DND-41 (cell line): ENCODE results near the gene ORMDL2.
A peak's percentile ranks its signal among the peaks of the same experiment; 100 is the strongest.

Experiments used
- ATAC-seq: fragments of 200-7000 bp; cut with Tn5 transposase; 3 replicates; pipeline ENCODE4 v1.9.1; 2021; ENCODE audit warnings: low read depth; ENCODE audit not compliant: insufficient read depth
- DNase-seq: peaks from one replicate; pipeline ENCODE4 v3.0.0-alpha.2; 2020
- H2AFZ ChIP-seq: 2 replicates; pipeline ENCODE4 v1.6.0; 2012; ENCODE audit warnings: low read depth, low read length
- H3K27ac ChIP-seq: 2 replicates; pipeline ENCODE4 v1.5.1; 2012; ENCODE audit warnings: low read length, inconsistent platforms
- H3K27me3 ChIP-seq: fragments of 200-600 bp; sonication (generic); 2 replicates; pipeline ENCODE4 v1.6.0; 2012; ENCODE audit warnings: low read length, mild to moderate bottlenecking, inconsistent platforms; ENCODE audit not compliant: insufficient read depth, poor library complexity
- H3K36me3 ChIP-seq: 2 replicates; pipeline ENCODE4 v1.5.1; 2012; ENCODE audit warnings: low read length, inconsistent platforms; ENCODE audit not compliant: insufficient read depth
- H3K4me1 ChIP-seq: 2 replicates; pipeline ENCODE4 v1.5.1; 2012; ENCODE audit warnings: mild to moderate bottlenecking, low read length; ENCODE audit not compliant: insufficient read depth
- H3K4me2 ChIP-seq: 2 replicates; pipeline ENCODE4 v1.6.0; 2012; ENCODE audit warnings: mild to moderate bottlenecking, moderate library complexity, low read length, inconsistent platforms; ENCODE audit not compliant: insufficient read depth
- H3K4me3 ChIP-seq, 2 experiments: fragments of 200-600 bp in 1 of 2; shearing (Covaris generic) in 1 of 2; 2 replicates each; pipeline ENCODE4 v1.5.1; 2012 to 2016; ENCODE audit warnings: inconsistent platforms in 2 of 2, low read length in 2 of 2, mild to moderate bottlenecking in 2 of 2, low read depth in 1 of 2, moderate library complexity in 1 of 2
- H3K79me2 ChIP-seq: 2 replicates; pipeline ENCODE4 v1.6.0; 2012; ENCODE audit warnings: low read length, inconsistent platforms; ENCODE audit not compliant: insufficient read depth
- H3K9ac ChIP-seq: 2 replicates; pipeline ENCODE4 v1.6.0; 2012; ENCODE audit warnings: low read depth, mild to moderate bottlenecking, inconsistent platforms, low read length, moderate library complexity
- H3K9me3 ChIP-seq: 2 replicates; pipeline ENCODE4 v1.5.1; 2012; ENCODE audit warnings: low read length, moderate library complexity, mild to moderate bottlenecking, inconsistent platforms; ENCODE audit not compliant: insufficient read depth, severe bottlenecking
- H4K20me1 ChIP-seq: 2 replicates; pipeline ENCODE4 v1.6.0; 2012; ENCODE audit warnings: low read length; ENCODE audit not compliant: insufficient read depth
- EZH2 ChIP-seq: IDR thresholded peaks from 3 replicates; pipeline ENCODE4 v1.6.1; 2012; ENCODE audit warnings: borderline replicate concordance, low read depth, mild to moderate bottlenecking, moderate library complexity, low read length, inconsistent platforms; ENCODE audit not compliant: severe bottlenecking
- TF ChIP-seq, protein P1 (sequence below): IDR thresholded peaks from 2 replicates; pipeline ENCODE4 v1.5.1; 2012; ENCODE audit warnings: borderline replicate concordance, low read length, moderate library complexity, mild to moderate bottlenecking; ENCODE audit not compliant: poor library complexity, severe bottlenecking; ENCODE audit errors: extremely low read depth

ORMDL2 gene

DNA sequence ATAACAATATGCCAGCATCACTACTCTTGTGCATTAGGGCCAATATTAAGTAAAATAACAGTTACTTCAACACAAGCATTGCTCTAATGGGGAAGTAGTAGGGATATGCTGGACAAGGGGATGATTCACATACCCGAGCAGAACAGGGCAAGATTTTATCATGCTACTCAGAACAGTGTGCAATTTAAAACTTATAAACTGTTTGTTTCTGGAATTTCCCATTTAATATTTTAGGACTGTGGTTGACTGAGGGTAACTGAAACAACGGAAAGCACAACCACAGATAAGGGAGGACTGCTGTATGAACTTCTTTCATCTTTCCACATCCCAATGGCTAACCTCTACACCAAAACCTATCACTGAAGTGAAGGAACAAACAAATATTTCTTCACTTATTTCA lies 37.2 kb upstream of the ORMDL2 start:
- no peak overlapping the region for H3K4me3 ChIP-seq
- DNase-seq (no peak), ATAC-seq (peak; percentile 40)
- H3K9ac ChIP-seq: no peak overlapping the region
- H3K4me1 ChIP-seq: no peaks in the 10 kb centered on the region
- TF ChIP-seq EZH2: no peak
- TF ChIP-seq, protein P1, sequence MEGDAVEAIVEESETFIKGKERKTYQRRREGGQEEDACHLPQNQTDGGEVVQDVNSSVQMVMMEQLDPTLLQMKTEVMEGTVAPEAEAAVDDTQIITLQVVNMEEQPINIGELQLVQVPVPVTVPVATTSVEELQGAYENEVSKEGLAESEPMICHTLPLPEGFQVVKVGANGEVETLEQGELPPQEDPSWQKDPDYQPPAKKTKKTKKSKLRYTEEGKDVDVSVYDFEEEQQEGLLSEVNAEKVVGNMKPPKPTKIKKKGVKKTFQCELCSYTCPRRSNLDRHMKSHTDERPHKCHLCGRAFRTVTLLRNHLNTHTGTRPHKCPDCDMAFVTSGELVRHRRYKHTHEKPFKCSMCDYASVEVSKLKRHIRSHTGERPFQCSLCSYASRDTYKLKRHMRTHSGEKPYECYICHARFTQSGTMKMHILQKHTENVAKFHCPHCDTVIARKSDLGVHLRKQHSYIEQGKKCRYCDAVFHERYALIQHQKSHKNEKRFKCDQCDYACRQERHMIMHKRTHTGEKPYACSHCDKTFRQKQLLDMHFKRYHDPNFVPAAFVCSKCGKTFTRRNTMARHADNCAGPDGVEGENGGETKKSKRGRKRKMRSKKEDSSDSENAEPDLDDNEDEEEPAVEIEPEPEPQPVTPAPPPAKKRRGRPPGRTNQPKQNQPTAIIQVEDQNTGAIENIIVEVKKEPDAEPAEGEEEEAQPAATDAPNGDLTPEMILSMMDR: no peak
- no peak overlapping the region for H3K27ac ChIP-seq
- no peak overlapping the region for H3K4me2 ChIP-seq
- H3K27me3 ChIP-seq: no peaks in the 10 kb centered on the region
- H2AFZ ChIP-seq: no peak overlapping the region
- peaks cover 96% of the 10 kb centered on the region for H3K36me3 ChIP-seq
- H3K79me2 ChIP-seq: peaks cover 17% of the 10 kb centered on the region; the same call in 1 of the 2 replicates
- no peaks in the 10 kb centered on the region; the same call in 1 of the 2 replicates for H4K20me1 ChIP-seq
- H3K9me3 ChIP-seq: no peaks in the 10 kb centered on the region

- peaks cover 85% of the 10 kb centered on the region for H3K36me3 ChIP-seq
- no peak for DNase-seq
- H3K27ac ChIP-seq: no peak overlapping the region
Measured at GRCh38 chr12:55788546-55788945, 29.3 kb upstream of the ORMDL2 start.

GRCh38 chr12:55789171-55789570 lies 28.7 kb upstream of the ORMDL2 start:
- H3K79me2 ChIP-seq: peaks cover 4% of the 10 kb centered on the region; the same call in 1 of the 2 replicates
- H3K36me3 ChIP-seq: peaks cover 85% of the 10 kb centered on the region

More at GRCh38 chr12:55788546-55788945, 29.3 kb upstream of the ORMDL2 start:
- Histone ChIP-seq H2AFZ (no peak overlapping the region), H3K4me2 (no peak overlapping the region), H4K20me1 (no peaks in the 10 kb centered on the region; the same call in none of the 2 replicates), H3K9me3 (no peaks in the 10 kb centered on the region), H3K4me3 (no peak overlapping the region), H3K9ac (no peak overlapping the region), H3K79me2 (peaks cover 4% of the 10 kb centered on the region; the same call in 1 of the 2 replicates), H3K27me3 (no peaks in the 10 kb centered on the region), H3K4me1 (no peaks in the 10 kb centered on the region)
- TF ChIP-seq, protein P1: no peak
- TF ChIP-seq EZH2: no peak
- no peak for ATAC-seq

More at GRCh38 chr12:55789171-55789570, 28.7 kb upstream of the ORMDL2 start:
- ATAC-seq (no peak), DNase-seq (no peak)
- no peak for TF ChIP-seq EZH2
- TF ChIP-seq, protein P1: no peak
- Histone ChIP-seq H3K4me3 (no peak overlapping the region), H3K9me3 (no peaks in the 10 kb centered on the region), H3K4me1 (no peaks in the 10 kb centered on the region), H4K20me1 (no peaks in the 10 kb centered on the region; the same call in none of the 2 replicates), H2AFZ (no peak overlapping the region), H3K27me3 (no peaks in the 10 kb centered on the region), H3K4me2 (no peak overlapping the region), H3K27ac (no peak overlapping the region), H3K9ac (no peak overlapping the region)
